Retinal pigment epithelial cell (primary cell): ENCODE data around the gene DLX4.

Source experiments
- DNase-seq: peaks from one replicate; pipeline ENCODE4 v3.0.0-alpha.2; 2010; ENCODE audit warnings: low read depth
- H3K4me3 ChIP-seq: 2 replicates; pipeline ENCODE4 v1.5.1; 2011; ENCODE audit warnings: mild to moderate bottlenecking, low read length, control low read depth, moderate library complexity
- TF ChIP-seq, protein P1 (sequence below): conservative IDR thresholded peaks from 2 replicates; pipeline ENCODE4 v1.5.1; 2011; ENCODE audit warnings: low read depth, low read length, control low read depth, inconsistent platforms

Gene DLX4

GRCh38 chr17:49932901-49933300 is 36.1 kb upstream of the DLX4 start:
- TF ChIP-seq, protein P1, sequence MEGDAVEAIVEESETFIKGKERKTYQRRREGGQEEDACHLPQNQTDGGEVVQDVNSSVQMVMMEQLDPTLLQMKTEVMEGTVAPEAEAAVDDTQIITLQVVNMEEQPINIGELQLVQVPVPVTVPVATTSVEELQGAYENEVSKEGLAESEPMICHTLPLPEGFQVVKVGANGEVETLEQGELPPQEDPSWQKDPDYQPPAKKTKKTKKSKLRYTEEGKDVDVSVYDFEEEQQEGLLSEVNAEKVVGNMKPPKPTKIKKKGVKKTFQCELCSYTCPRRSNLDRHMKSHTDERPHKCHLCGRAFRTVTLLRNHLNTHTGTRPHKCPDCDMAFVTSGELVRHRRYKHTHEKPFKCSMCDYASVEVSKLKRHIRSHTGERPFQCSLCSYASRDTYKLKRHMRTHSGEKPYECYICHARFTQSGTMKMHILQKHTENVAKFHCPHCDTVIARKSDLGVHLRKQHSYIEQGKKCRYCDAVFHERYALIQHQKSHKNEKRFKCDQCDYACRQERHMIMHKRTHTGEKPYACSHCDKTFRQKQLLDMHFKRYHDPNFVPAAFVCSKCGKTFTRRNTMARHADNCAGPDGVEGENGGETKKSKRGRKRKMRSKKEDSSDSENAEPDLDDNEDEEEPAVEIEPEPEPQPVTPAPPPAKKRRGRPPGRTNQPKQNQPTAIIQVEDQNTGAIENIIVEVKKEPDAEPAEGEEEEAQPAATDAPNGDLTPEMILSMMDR: no peak
- no peak for DNase-seq
- no peak overlapping the region for H3K4me3 ChIP-seq

DNA sequence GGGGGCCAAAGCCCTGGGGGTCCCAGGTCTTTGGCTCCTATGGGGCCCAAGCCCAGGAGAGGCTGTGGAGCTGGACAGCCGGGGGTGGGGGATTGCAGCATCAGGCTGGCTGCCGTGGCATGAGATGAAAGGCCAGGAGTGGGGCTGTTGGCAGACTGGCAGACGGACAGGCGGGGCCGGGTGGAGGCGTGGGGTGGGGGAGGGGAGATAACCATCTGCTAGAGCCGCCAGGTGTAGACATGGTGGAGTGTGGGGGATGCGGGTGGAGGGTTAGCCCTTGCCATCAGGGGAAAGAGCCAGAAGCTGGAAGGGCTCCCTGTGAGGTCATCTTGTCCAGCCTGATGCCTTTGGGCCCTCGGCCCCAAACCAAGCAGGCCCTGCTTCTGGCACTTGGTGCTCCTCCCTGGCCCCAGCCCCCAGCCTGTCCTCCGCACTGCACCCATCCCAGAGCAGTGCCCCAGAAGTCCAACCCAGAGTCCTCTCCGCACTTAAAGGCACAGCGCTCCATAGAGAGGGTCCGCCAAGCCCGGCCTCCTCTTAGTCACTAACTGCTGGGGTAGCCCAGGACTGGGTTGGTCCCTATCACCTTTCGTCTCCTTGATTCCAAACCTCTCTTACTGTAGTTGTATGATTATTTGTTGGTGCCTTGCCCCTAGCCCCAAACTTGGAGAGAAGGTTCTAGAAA is 33.3 kb upstream of the DLX4 start:
- TF ChIP-seq, protein P1: no peak
- no peak overlapping the region for H3K4me3 ChIP-seq
- no peak for DNase-seq

GRCh38 chr17:49936386-49936785 is 32.6 kb upstream of the DLX4 start:
- H3K4me3 ChIP-seq: no peak overlapping the region
- DNase-seq: no peak
- TF ChIP-seq, protein P1: no peak

DNA sequence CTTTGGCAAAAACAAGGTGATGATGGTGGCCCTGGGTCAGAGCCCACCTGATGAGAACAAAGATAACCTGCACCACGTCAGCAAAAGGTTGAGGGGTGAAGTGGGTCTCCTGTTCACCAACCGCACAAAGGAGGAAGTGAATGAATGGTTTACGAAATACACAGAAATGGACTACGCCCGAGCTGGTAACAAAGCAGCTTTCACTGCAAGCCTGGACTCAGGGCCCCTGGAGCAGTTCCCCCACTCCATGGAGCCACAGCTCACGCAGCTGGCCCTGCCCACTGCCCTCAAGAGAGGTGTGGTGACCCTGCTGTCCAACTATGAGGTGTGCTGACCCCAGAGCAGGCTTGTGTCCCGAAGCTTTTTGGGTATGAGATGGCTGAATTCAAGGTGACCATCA is 29.7 kb upstream of the DLX4 start:
- no peak overlapping the region for H3K4me3 ChIP-seq
- TF ChIP-seq, protein P1: no peak
- no peak for DNase-seq

DNA sequence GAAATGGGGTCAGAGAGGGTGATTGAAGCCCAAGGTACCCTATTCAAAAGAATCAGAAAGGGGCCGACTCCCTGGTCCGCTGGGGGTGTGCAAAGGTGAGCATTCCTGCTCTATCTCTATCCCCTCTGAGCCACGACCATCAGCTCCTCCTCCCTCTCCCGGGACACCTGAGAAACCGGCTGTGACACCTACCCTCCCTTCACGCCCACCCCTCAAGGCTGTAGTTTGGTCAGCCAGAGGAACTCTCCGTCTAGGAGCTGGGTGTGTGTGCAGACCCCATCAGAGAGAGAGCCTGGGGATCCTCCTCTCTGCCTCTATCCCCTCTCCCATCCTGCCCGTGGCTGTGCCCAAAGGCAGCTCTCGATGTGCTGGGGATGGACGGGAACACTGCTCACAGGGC is 27.6 kb upstream of the DLX4 start:
- no peak for DNase-seq
- TF ChIP-seq, protein P1: no peak
- no peak overlapping the region for H3K4me3 ChIP-seq

DNA sequence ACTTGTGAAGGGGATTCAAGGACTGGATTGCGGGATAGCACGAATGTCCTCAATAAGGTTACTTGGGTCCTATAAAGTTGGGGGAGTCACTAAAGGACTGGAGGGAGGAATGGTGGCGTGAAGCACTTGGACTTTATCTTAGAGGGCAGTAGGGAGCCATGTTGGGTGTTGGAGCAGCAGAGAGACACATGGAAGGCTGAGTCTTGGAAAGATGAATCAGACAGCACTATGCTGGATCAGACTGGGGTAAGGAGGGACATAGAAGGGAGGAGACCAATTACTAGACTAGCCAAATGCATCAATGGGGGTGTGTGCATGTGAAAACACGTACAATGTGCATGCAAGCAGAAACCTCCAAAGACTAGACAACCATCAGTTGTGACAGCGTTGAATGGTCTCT is 26.0 kb upstream of the DLX4 start:
- TF ChIP-seq, protein P1: no peak
- no peak overlapping the region for H3K4me3 ChIP-seq
- DNase-seq: no peak

GRCh38 chr17:49944273-49944870 is 24.6 kb upstream of the DLX4 start:
- no peak overlapping the region for H3K4me3 ChIP-seq
- TF ChIP-seq, protein P1: no peak
- DNase-seq: no peak
